ENCODE results near the gene SAMD4B. TPM values are rescaled to one million over a fixed set of nuclear protein-coding genes. Genes with fewer than 3 reads are reported as not detected.

SAMD4B gene
- total RNA-seq, 1 donor from 2014 or later: 82.9 TPM

DNA sequence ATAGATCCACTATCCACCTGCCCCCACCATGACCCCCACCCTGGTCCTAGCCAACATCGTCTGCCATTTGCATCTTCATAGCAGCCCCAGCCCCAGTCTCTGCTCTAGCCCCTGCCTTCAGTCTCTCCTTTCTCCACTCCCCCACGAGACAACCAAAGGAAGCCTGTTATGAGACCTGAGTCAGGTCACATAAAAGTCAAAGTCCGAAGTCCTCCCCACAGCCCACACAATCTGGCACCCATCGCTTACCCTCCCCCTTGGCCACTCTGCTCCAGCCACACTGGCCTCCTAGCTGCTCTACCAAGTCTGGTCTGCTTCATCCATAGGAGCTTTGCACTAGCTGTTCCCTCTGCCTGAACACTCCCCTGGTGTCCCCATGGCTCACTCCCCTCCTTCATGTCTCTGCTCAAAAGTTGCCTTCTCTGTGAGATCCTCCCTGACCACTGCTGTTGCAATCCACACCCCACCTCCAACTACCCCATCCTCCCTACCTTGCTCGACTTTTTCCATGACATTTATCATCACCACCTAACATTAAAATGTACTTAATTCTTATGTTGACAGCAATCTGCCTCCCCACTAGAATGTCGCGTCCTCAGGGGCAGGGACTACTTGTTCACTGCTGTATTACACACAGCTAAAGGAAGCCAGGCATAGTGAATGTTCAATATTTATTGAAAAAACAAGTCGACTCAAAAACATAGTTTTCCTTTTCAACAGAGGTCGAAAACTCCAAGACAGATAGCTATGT, 69.0 kb downstream of the SAMD4B start:
- H3K4me1 Mint-ChIP-seq (ENCODE audit: low read depth): peaks cover 58% of the 10 kb centered on the region
- H3K27me3 Mint-ChIP-seq (ENCODE audit: low read depth): no peaks in the 10 kb centered on the region
- TF ChIP-seq, protein P1, sequence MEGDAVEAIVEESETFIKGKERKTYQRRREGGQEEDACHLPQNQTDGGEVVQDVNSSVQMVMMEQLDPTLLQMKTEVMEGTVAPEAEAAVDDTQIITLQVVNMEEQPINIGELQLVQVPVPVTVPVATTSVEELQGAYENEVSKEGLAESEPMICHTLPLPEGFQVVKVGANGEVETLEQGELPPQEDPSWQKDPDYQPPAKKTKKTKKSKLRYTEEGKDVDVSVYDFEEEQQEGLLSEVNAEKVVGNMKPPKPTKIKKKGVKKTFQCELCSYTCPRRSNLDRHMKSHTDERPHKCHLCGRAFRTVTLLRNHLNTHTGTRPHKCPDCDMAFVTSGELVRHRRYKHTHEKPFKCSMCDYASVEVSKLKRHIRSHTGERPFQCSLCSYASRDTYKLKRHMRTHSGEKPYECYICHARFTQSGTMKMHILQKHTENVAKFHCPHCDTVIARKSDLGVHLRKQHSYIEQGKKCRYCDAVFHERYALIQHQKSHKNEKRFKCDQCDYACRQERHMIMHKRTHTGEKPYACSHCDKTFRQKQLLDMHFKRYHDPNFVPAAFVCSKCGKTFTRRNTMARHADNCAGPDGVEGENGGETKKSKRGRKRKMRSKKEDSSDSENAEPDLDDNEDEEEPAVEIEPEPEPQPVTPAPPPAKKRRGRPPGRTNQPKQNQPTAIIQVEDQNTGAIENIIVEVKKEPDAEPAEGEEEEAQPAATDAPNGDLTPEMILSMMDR (IDR thresholded peaks at IDR 0.05): no peak
- H3K27ac Mint-ChIP-seq (ENCODE audit: unreplicated experiment): peak overlapping the region; percentile 93
- DNase-seq (ENCODE audit: low spot score): no peak
- H3K36me3 Mint-ChIP-seq (ENCODE audit: low read depth): peaks cover 22% of the 10 kb centered on the region
- H3K9me3 Mint-ChIP-seq (ENCODE audit: low read depth): no peaks in the 10 kb centered on the region
- peak overlapping the region; percentile 77 for H3K4me3 Mint-ChIP-seq (ENCODE audit: unreplicated experiment)

DNA sequence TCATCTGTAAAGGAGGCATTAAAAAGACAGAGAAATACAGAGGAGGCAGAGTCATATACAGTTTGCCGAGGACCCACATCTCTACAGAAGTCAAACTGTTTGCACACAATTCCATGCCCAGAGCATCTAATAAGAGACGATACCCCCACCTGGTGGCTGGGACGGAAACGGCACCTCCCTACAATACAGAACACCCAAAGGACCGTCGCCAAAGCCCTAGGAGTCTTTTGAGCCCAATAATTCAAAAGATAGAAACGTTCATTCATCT, 69.5 kb downstream of the SAMD4B start:
- Mint-ChIP-seq H3K27me3 (ENCODE audit: low read depth) (no peaks in the 10 kb centered on the region), H3K4me1 (ENCODE audit: low read depth) (peaks cover 61% of the 10 kb centered on the region), H3K4me3 (ENCODE audit: unreplicated experiment) (peak overlapping the region; percentile 97), H3K27ac (ENCODE audit: unreplicated experiment) (peak overlapping the region; percentile 93), H3K9me3 (ENCODE audit: low read depth) (no peaks in the 10 kb centered on the region), H3K36me3 (ENCODE audit: low read depth) (peaks cover 22% of the 10 kb centered on the region)
- DNase-seq (ENCODE audit: low spot score): no peak
- TF ChIP-seq, protein P1 (IDR thresholded peaks at IDR 0.05): peak; percentile 96

DNA sequence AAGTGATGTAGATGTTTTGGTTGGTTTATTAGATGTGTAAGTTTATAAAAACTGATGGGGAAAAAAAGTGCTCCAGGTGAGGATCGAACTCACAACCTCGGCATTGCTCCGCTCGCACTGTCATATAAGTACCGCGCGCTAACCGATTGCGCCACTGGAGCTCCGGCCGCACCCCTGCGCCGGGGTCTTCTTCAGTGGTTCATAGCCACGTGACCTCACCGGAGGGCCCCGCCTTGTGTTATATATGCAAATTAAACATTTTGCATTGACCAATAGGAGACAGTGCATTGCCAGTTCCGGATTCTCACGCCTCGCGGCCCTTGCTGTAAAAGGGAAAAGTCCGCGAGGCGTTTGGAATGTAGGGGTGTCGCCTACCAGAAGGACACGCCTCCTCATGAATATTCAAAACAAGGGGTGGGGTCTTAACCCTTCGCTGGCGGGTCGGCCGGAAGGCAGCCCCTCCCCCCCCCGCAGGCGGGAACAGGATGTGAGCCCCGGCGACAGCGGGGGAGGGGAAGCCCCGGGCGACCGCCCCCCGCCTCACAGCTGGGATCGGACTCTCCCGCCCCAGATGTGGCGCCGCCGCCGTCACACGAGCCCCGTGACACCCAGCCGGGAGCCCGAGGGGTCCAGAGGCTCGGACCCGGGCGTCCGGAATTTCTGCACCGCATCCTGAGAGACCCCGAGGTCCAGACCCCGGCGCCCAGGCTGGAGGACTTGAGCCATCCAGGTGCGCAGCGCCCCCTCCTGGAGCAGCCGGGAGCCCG, 70.1 kb downstream of the SAMD4B start, which contains the start of gene PLEKHG2:
TSS of gene PLEKHG2 (plus strand) at position 570 of the 767 bp plus-strand sequence. CDS start 1,418 bp downstream, outside the sequence.
- peaks cover 23% of the 10 kb centered on the region for H3K36me3 Mint-ChIP-seq (ENCODE audit: low read depth)
- TF ChIP-seq, protein P1 (IDR thresholded peaks at IDR 0.05): no peak
- H3K27me3 Mint-ChIP-seq (ENCODE audit: low read depth): no peaks in the 10 kb centered on the region
- H3K9me3 Mint-ChIP-seq (ENCODE audit: low read depth): no peaks in the 10 kb centered on the region
- peaks cover 62% of the 10 kb centered on the region for H3K4me1 Mint-ChIP-seq (ENCODE audit: low read depth)
- peak within 1 kb of the TSS; percentile 96 for H3K27ac Mint-ChIP-seq (ENCODE audit: unreplicated experiment)
- peak within 1 kb of the TSS; percentile 97 for H3K4me3 Mint-ChIP-seq (ENCODE audit: unreplicated experiment)
- DNase-seq (ENCODE audit: low spot score): no peak

DNA sequence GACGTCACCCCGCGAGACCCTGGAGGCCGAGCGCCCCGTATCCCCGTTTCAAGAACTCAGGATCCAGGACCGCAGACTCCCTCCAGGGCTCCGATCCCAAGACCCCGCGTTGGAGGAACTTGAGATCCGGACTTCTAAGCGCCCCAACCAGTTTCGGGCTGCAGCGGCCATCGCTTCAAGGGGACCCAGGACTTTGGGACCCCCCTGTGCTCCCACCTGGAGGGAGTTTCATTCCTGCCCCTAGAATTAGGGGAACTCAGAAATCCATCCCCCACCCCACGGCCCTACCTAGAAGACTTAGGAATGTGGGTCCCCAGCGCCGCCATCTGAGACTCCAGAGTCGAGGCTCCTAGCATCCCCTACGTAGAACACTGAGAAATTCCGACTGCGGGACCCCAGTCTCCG, 70.6 kb downstream of the SAMD4B start:
- Mint-ChIP-seq H3K9me3 (ENCODE audit: low read depth) (no peaks in the 10 kb centered on the region), H3K4me3 (ENCODE audit: unreplicated experiment) (peak overlapping the region; percentile 97), H3K36me3 (ENCODE audit: low read depth) (peaks cover 23% of the 10 kb centered on the region), H3K27ac (ENCODE audit: unreplicated experiment) (peak overlapping the region; percentile 85), H3K27me3 (ENCODE audit: low read depth) (no peaks in the 10 kb centered on the region), H3K4me1 (ENCODE audit: low read depth) (peaks cover 63% of the 10 kb centered on the region)
- DNase-seq (ENCODE audit: low spot score): no peak
- TF ChIP-seq, protein P1 (IDR thresholded peaks at IDR 0.05): peak; percentile 96

DNA sequence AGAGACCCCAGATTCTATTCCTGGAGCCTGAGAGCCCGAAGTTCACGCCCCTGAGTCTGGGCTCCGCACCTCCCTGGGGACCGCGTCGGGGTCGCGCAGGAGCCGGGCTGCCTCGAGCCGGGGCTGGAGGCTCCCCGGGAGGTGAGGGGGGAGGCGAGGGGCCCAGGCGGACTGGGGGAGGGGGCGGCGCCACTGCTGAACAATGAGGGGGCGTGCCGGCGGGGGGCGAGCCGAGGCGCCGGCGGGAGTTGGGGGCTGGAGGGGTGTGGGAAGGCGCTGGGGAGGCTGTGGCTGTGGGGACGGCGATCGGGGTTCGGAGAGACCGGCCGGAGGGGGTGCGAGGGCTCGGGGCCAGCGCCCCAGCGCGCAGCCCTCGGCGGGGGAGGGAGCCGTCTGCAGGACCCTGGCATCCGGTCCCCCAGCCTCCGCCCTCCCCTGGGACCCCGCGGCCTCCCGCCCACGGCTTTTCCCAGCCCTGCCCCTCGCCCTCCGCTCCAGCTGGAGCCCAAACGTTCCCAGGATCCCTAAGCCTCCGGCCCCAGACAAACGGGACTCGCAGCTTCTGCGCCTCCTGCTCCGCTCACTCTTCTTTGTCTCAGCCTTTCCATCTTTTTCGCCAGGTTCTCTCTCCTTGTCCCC, 71.2 kb downstream of the SAMD4B start:
- TF ChIP-seq, protein P1 (IDR thresholded peaks at IDR 0.05): no peak
- peaks cover 20% of the 10 kb centered on the region for H3K36me3 Mint-ChIP-seq (ENCODE audit: low read depth)

More for the DNA sequence above, 71.2 kb downstream of the SAMD4B start:
- Mint-ChIP-seq H3K27me3 (ENCODE audit: low read depth) (no peaks in the 10 kb centered on the region), H3K27ac (ENCODE audit: unreplicated experiment) (peak overlapping the region; percentile 96), H3K9me3 (ENCODE audit: low read depth) (no peaks in the 10 kb centered on the region), H3K4me3 (ENCODE audit: unreplicated experiment) (peak overlapping the region; percentile 97), H3K4me1 (ENCODE audit: low read depth) (peaks cover 58% of the 10 kb centered on the region)
- no peak for DNase-seq (ENCODE audit: low spot score)
